IMR-90 (cell line): ENCODE data around the gene DOCK1. TPM values are rescaled to one million over a fixed set of nuclear protein-coding genes. Genes with fewer than 3 reads are reported as not detected.

ENCODE experiments used
- ATAC-seq: fragments of 200-7000 bp; cut with Tn5 transposase; 2 replicates; pipeline ENCODE4 v1.9.1; 2020; ENCODE audit warnings: low read depth, mild to moderate bottlenecking, moderate library complexity
- BruUV-seq: library from RNA; stranded (reverse); fragments of 400-500 nt; replicated peaks from 2 replicates; lab custom pipeline; 2021; lab: Mats Ljungman, UMichigan
- CTCF ChIA-PET: fragments of 300-600 bp; formaldehyde crosslinking; extraction: SDS; loops from one replicate; lab custom pipeline; 2021; ENCODE audit warnings: antibody characterized with exemption; lab: Yijun Ruan, JAX
- POLR2A ChIA-PET: fragments of 300-600 bp; sonication (Branson Sonifier 250); formaldehyde crosslinking; loops from one replicate; lab custom pipeline; 2022; ENCODE audit warnings: antibody characterized with exemption; ENCODE audit not compliant: unreplicated experiment; lab: Charles Lee
- DNase-seq: peaks from one replicate; pipeline ENCODE4 v3.0.0; 2013
- H2AFZ ChIP-seq: replicated peaks from 2 replicates; pipeline ENCODE3; 2013; ENCODE audit warnings: low read length, mild to moderate bottlenecking; ENCODE audit not compliant: poor library complexity
- H2AK5ac ChIP-seq: 2 replicates; pipeline ENCODE4 v1.6.1; 2013; ENCODE audit warnings: low read depth, low read length, inconsistent platforms
- H2AK9ac ChIP-seq: replicated peaks from 2 replicates; pipeline ENCODE3; 2013; ENCODE audit warnings: mild to moderate bottlenecking, low read depth, low read length, moderate library complexity; ENCODE audit not compliant: poor library complexity
- H2BK120ac ChIP-seq: 2 replicates; pipeline ENCODE4 v1.6.1; 2013; ENCODE audit warnings: low read depth, low read length, inconsistent platforms
- H2BK15ac ChIP-seq: 3 replicates; pipeline ENCODE4 v1.6.1; 2013; ENCODE audit warnings: low read depth, low read length, inconsistent platforms
- H2BK20ac ChIP-seq: 2 replicates; pipeline ENCODE4 v1.6.1; 2013; ENCODE audit warnings: low read depth, mild to moderate bottlenecking, inconsistent platforms, low read length, moderate library complexity
- H2BK5ac ChIP-seq: 2 replicates; pipeline ENCODE4 v1.6.1; 2013; ENCODE audit warnings: mild to moderate bottlenecking, low read depth, low read length, inconsistent platforms; ENCODE audit not compliant: poor library complexity, severe bottlenecking
- H3K14ac ChIP-seq: replicated peaks from 2 replicates; pipeline ENCODE4 v1.6.1; 2013; ENCODE audit warnings: low read depth, low read length, inconsistent platforms
- H3K18ac ChIP-seq: 2 replicates; pipeline ENCODE4 v1.6.1; 2013; ENCODE audit warnings: low read depth, low read length, control low read depth
- H3K23ac ChIP-seq: 2 replicates; pipeline ENCODE4 v1.6.1; 2013; ENCODE audit warnings: low read depth, low read length, inconsistent platforms
- H3K27ac ChIP-seq: 2 replicates; pipeline ENCODE4 v1.5.1; 2013; ENCODE audit warnings: mild to moderate bottlenecking, control low read depth, low read length; ENCODE audit not compliant: insufficient read depth
- H3K27me3 ChIP-seq: 2 replicates; pipeline ENCODE4 v1.6.1; 2013; ENCODE audit warnings: low read length; ENCODE audit not compliant: control insufficient read depth, insufficient read depth
- H3K36me3 ChIP-seq: 2 replicates; pipeline ENCODE4 v1.6.1; 2013; ENCODE audit warnings: low read length, mixed read lengths; ENCODE audit not compliant: control insufficient read depth, insufficient read depth
- H3K4ac ChIP-seq: 2 replicates; pipeline ENCODE4 v1.6.1; 2013; ENCODE audit warnings: low read depth, low read length, inconsistent platforms
- H3K4me1 ChIP-seq: 2 replicates; pipeline ENCODE4 v1.6.1; 2013; ENCODE audit warnings: low read length, mixed read lengths; ENCODE audit not compliant: control insufficient read depth, insufficient read depth
- H3K4me2 ChIP-seq: 2 replicates; pipeline ENCODE4 v1.6.1; 2013; ENCODE audit warnings: low read depth, mild to moderate bottlenecking, control low read depth, low read length, moderate library complexity
- H3K4me3 ChIP-seq: 2 replicates; pipeline ENCODE4 v1.5.1; 2013; ENCODE audit warnings: low read depth, mild to moderate bottlenecking, control low read depth, low read length, moderate library complexity; ENCODE audit not compliant: insufficient read depth
- H3K56ac ChIP-seq: 2 replicates; pipeline ENCODE4 v1.6.1; 2013; ENCODE audit warnings: low read length, inconsistent platforms; ENCODE audit not compliant: insufficient read depth; ENCODE audit errors: extremely low read depth
- H3K79me1 ChIP-seq, 2 experiments: 2 replicates each; pipeline ENCODE4 v1.6.1; 2013; ENCODE audit warnings: low read length in 2 of 2, inconsistent platforms in 1 of 2, low read depth in 1 of 2
- H3K9ac ChIP-seq: 2 replicates; pipeline ENCODE4 v1.6.1; 2013; ENCODE audit warnings: low read depth, low read length, control low read depth
- H3K9me1 ChIP-seq: 2 replicates; pipeline ENCODE4 v1.6.1; 2013; ENCODE audit warnings: low read length, inconsistent platforms; ENCODE audit not compliant: insufficient read depth
- H3K9me3 ChIP-seq: 2 replicates; pipeline ENCODE4 v1.6.1; 2013; ENCODE audit warnings: low read length; ENCODE audit not compliant: control insufficient read depth, insufficient read depth
- H4K20me1 ChIP-seq: 2 replicates; pipeline ENCODE4 v1.6.1; 2013; ENCODE audit warnings: low read length, inconsistent platforms; ENCODE audit not compliant: insufficient read depth
- H4K5ac ChIP-seq: 2 replicates; pipeline ENCODE4 v1.6.1; 2013; ENCODE audit warnings: mild to moderate bottlenecking, low read depth, low read length, control low read depth
- H4K8ac ChIP-seq, 2 experiments: 2 replicates each; pipeline ENCODE4 v1.6.1; 2013; ENCODE audit warnings: low read depth in 2 of 2, low read length in 2 of 2, control low read depth in 1 of 2, inconsistent platforms in 1 of 2
- H4K91ac ChIP-seq: 2 replicates; pipeline ENCODE4 v1.6.1; 2013; ENCODE audit warnings: low read depth, low read length, inconsistent platforms; ENCODE audit not compliant: insufficient read depth
- BHLHE40 ChIP-seq: fragments of 150-350 bp; IDR thresholded peaks from 2 replicates; pipeline ENCODE4 v1.6.1; 2016; ENCODE audit warnings: mild to moderate bottlenecking, low read depth, low read length
- CEBPB ChIP-seq: IDR thresholded peaks from 2 replicates; pipeline ENCODE4 v1.6.1; 2012; ENCODE audit warnings: low read depth, low read length, improper control_type of control experiment
- MAZ ChIP-seq: IDR thresholded peaks from 2 replicates; pipeline ENCODE4 v1.6.1; 2012; ENCODE audit warnings: low read depth, mild to moderate bottlenecking, low read length, improper control_type of control experiment, moderate library complexity, borderline replicate concordance
- NFE2L2 ChIP-seq: fragments of 150-350 bp; IDR thresholded peaks from 2 replicates; pipeline ENCODE4 v1.6.1; 2016; ENCODE audit warnings: low read depth, mild to moderate bottlenecking, low read length
- RAD21 ChIP-seq: IDR thresholded peaks from 2 replicates; pipeline ENCODE4 v1.6.1; 2012; ENCODE audit warnings: low read length, improper control_type of control experiment
- RCOR1 ChIP-seq: IDR thresholded peaks from 2 replicates; pipeline ENCODE4 v1.6.1; 2012; ENCODE audit warnings: mild to moderate bottlenecking, low read length, improper control_type of control experiment; ENCODE audit not compliant: insufficient replicate concordance
- USF2 ChIP-seq: fragments of 150-350 bp; IDR thresholded peaks from 2 replicates; pipeline ENCODE4 v1.6.1; 2017; ENCODE audit warnings: mild to moderate bottlenecking, antibody characterized with exemption, low read length, low read depth
- WGBS, 2 experiments: methylation state at CpG; one replicate each; pipeline versions ENCODE4 v1.1.5 to v1.1.7; 2013; ENCODE audit warnings: missing lambda C conversion rate in 2 of 2; ENCODE audit not compliant: insufficient read length in 1 of 2; ENCODE audit errors: extremely low coverage in 2 of 2; 5-methylcytosine and 5-hydroxymethylcytosine counted together
- dilution Hi-C: fragments of 300-500 bp; cut with HindIII; formaldehyde crosslinking; loops from one replicate; pipeline ENCODE4 v1.14.3; 2018; ENCODE audit warnings: low sequenced_read_pairs; ENCODE audit not compliant: unreplicated experiment
- in situ Hi-C: fragments of 300-500 bp; cut with MboI; formaldehyde crosslinking; loops from 3 replicates; pipeline ENCODE4 v1.14.3; 2019; ENCODE audit warnings: low sequenced_read_pairs, inconsistent platforms, mixed read lengths
- intact Hi-C: fragments of 100-400 bp; cut with micrococcal nuclease; formaldehyde crosslinking; loops from 2 replicates; pipeline ENCODE4 v1.10.0; 2022
- polyA plus RNA-seq, 3 experiments: library from polyadenylated mRNA; depleted of rRNA; stranded (reverse); fragments of >200 nt; gene quantifications; 2 replicates each; pipeline ENCODE4 v1.2.3, GENCODE V29; 2012; ENCODE audit warnings: low replicate concordance in 1 of 3
- total RNA-seq: library from RNA; depleted of rRNA; stranded (reverse); fragments of >200 nt; gene quantifications from 2 replicates; pipeline ENCODE4 v1.2.3, GENCODE V29; 2012

The DOCK1 gene
- total and polyA plus RNA-seq, 2 of the 4 experiments (the other 2 are of a cell fraction): 28.2 to 71.0 TPM

DNA sequence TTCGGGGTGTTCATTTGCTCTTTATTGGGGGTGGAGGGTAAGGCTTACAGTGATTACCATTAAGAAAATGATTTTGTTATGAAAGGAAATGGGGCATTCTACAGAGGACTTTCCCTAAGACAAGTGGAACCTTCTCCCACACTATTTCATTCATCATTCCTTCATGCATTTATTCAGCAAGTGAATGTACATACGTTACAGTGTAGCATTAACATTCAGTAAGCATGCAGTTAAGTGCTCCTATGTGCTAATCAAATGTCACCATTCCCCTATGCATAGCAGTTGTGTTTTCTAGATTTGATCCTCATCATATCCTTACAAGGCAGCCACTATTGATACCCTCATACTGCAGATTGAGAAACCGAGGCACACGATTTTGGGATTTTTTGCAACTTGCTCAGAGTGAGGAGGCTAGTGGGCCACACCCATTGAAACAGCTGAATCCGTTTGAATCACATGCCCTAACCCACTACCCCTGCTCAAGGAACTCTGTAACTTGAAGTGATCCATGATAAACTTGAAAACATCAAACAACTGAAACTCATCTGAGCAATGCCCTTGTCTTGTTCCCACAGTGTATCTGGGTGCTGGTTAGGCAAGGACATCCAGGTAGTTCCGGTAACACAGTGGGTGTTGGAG, 274.5 kb downstream of the DOCK1 start:
- dilution Hi-C loops (no loop called here), in situ Hi-C loops (no loop called here), intact Hi-C loops (no loop called here)
- H3K4me3 ChIP-seq: no peak overlapping the region
- no peak overlapping the region for H2AFZ ChIP-seq
- H3K14ac ChIP-seq: no peak overlapping the region
- H3K56ac ChIP-seq: no peak overlapping the region
- H3K36me3 ChIP-seq: peaks cover 17% of the 10 kb centered on the region
- H3K4me2 ChIP-seq: no peak overlapping the region
- no peak overlapping the region for H2BK20ac ChIP-seq
- 100% methylated on average over 1 of the region's 6 CpGs; no CpG with 5 or more reads in 1 of the 2 experiments for WGBS, 2 experiments
- H3K79me1 ChIP-seq: peaks cover 13 to 24% of the 10 kb centered on the region in 2 experiments
- H3K23ac ChIP-seq: no peak overlapping the region
- DNase-seq (no peak), ATAC-seq (no peak)
- H3K9me1 ChIP-seq: peaks cover 15% of the 10 kb centered on the region; the same call in 1 of the 2 replicates
- peaks cover 5% of the 10 kb centered on the region; the same call in 1 of the 2 replicates for H4K20me1 ChIP-seq
- no peak overlapping the region for H3K4ac ChIP-seq
- no peaks in the 10 kb centered on the region for H3K27me3 ChIP-seq
- no peak overlapping the region for H2BK5ac ChIP-seq
- BruUV-seq: no TSS peak
- no peak overlapping the region for H4K91ac ChIP-seq
- H2BK120ac ChIP-seq: no peak overlapping the region
- no peak overlapping the region for H2AK5ac ChIP-seq
- POLR2A ChIA-PET: no interaction called here
- H3K9ac ChIP-seq: no peak overlapping the region
- no peak overlapping the region for H4K8ac ChIP-seq
- no peak overlapping the region for H3K18ac ChIP-seq
- H3K27ac ChIP-seq: no peak overlapping the region
- H3K9me3 ChIP-seq: no peaks in the 10 kb centered on the region
- CTCF ChIA-PET: interaction anchor here (0.9 kb wide), 1 partner anchor 19 kb away, joined by 12 read pairs; no protein-coding TSS in a partner anchor
- H2AK9ac ChIP-seq: no peak overlapping the region
- no peak overlapping the region for H2BK15ac ChIP-seq
- TF ChIP-seq USF2: no peak
- no peak for TF ChIP-seq MAZ
- TF ChIP-seq BHLHE40: no peak
- no peak for TF ChIP-seq RAD21
- no peak for TF ChIP-seq NFE2L2
- TF ChIP-seq CEBPB: no peak
- no peak for TF ChIP-seq RCOR1
- no peak overlapping the region for H4K5ac ChIP-seq
- no peaks in the 10 kb centered on the region for H3K4me1 ChIP-seq
